PFSK-1 (cell line): ENCODE results near the gene SIGLEC10.

ENCODE experiments used
- FOXP2 ChIP-seq: optimal IDR thresholded peaks from 2 replicates; pipeline ENCODE3; 2011; ENCODE audit warnings: borderline replicate concordance, control low read depth, inconsistent platforms; ENCODE audit not compliant: insufficient read depth; ENCODE audit errors: extremely low read length, extremely low read depth
- POLR2AphosphoS5 ChIP-seq: IDR thresholded peaks from 2 replicates; pipeline ENCODE4 v1.6.1; 2012; ENCODE audit warnings: low read depth, mild to moderate bottlenecking, control low read depth, low read length, moderate library complexity
- REST ChIP-seq, 2 experiments: IDR thresholded peaks; 2 replicates each; pipeline versions ENCODE4 v1.6.1 to v1.8.0; 2011 to 2012; ENCODE audit warnings: low read depth in 2 of 2, low read length in 2 of 2, control low read depth in 1 of 2, inconsistent platforms in 1 of 2, mild to moderate bottlenecking in 1 of 2, moderate library complexity in 1 of 2; ENCODE audit not compliant: insufficient read depth in 1 of 2
- SIN3A ChIP-seq: IDR thresholded peaks from 2 replicates; pipeline ENCODE4 v1.6.1; 2012; ENCODE audit warnings: mild to moderate bottlenecking, low read length, moderate library complexity, borderline replicate concordance; ENCODE audit not compliant: insufficient read depth
- TAF1 ChIP-seq: IDR thresholded peaks from 2 replicates; pipeline ENCODE4 v1.6.1; 2012; ENCODE audit warnings: low read length, control low read depth, borderline replicate concordance; ENCODE audit not compliant: insufficient read depth

SIGLEC10 gene

GRCh38 chr19:51377422-51377821 is 40.0 kb downstream of the SIGLEC10 start:
- TF ChIP-seq FOXP2, result no peak
- TF ChIP-seq REST (IDR thresholded peaks at IDR 0.05; ENCODE audit: insufficient read depth in 1 of 2, low read depth in 2 of 2, low read length in 2 of 2), result no peak
- no peak for TF ChIP-seq SIN3A
- TF ChIP-seq POLR2AphosphoS5, result no peak
- no peak for TF ChIP-seq TAF1

GRCh38 chr19:51375504-51376221 is 41.8 kb downstream of the SIGLEC10 start:
- no peak for TF ChIP-seq FOXP2
- TF ChIP-seq TAF1, result no peak
- TF ChIP-seq SIN3A, result no peak
- TF ChIP-seq REST (IDR thresholded peaks at IDR 0.05; ENCODE audit: insufficient read depth in 1 of 2, low read depth in 2 of 2, low read length in 2 of 2), result no peak
- TF ChIP-seq POLR2AphosphoS5, result no peak

GRCh38 chr19:51372649-51373504 is 44.6 kb downstream of the SIGLEC10 start, which contains the start of gene NKG7:
Gene NKG7 (minus strand): TSS chr19:51372654. CDS start chr19:51372535, 119 bp downstream.
- TF ChIP-seq FOXP2 (no peak), REST (IDR thresholded peaks at IDR 0.05; ENCODE audit: insufficient read depth in 1 of 2, low read depth in 2 of 2, low read length in 2 of 2) (no peak), SIN3A (no peak), TAF1 (no peak), POLR2AphosphoS5 (no peak)

- no peak for TF ChIP-seq POLR2AphosphoS5
- TF ChIP-seq TAF1, result no peak
- no peak for TF ChIP-seq REST (IDR thresholded peaks at IDR 0.05; ENCODE audit: insufficient read depth in 1 of 2, low read depth in 2 of 2, low read length in 2 of 2)
- TF ChIP-seq FOXP2, result no peak
- TF ChIP-seq SIN3A, result no peak
Measured at GRCh38 chr19:51372021-51372648, 45.3 kb downstream of the SIGLEC10 start.
